Gastrocnemius medialis (tissue), 4 donors: ENCODE data around the gene CRYBG3.

Experiments used
- CTCF ChIP-seq, 5 experiments: fragments of 450-650 bp in 3 of 5; fragments of 200-600 bp in 2 of 5; sonication (generic) in 2 of 5; IDR thresholded peaks in 4 of 5; conservative IDR thresholded peaks in 1 of 5; 1 replicate in 4 of 5; 2 replicates in 1 of 5; pipeline ENCODE4 v1.5.1; 2016 to 2019; ENCODE audit warnings: antibody characterized with exemption in 5 of 5, mild to moderate bottlenecking in 3 of 5, moderate library complexity in 3 of 5
- POLR2A ChIP-seq, 2 donors: fragments of 450-650 bp; IDR thresholded peaks; one replicate each; pipeline ENCODE4 v1.6.1; 2017; ENCODE audit warnings: antibody characterized with exemption in 2 of 2, mild to moderate bottlenecking in 2 of 2, moderate library complexity in 2 of 2

GRCh38 chr3:97960551-97960950, 138.7 kb downstream of the CRYBG3 start:
- no peak for TF ChIP-seq CTCF (IDR thresholded peaks at IDR 0.05 in 4 of 5, conservative IDR thresholded peaks at IDR 0.05 in 1 of 5)
- TF ChIP-seq POLR2A (IDR thresholded peaks at IDR 0.05) = no peak
